ENCODE measurements around the gene CEP170.
"Not testable (repeated sequence)": the region's sequence is repeated elsewhere in the genome, so short reads cannot be mapped to it uniquely, and the experiment has no call there.

- TF ChIP-seq, protein P1, sequence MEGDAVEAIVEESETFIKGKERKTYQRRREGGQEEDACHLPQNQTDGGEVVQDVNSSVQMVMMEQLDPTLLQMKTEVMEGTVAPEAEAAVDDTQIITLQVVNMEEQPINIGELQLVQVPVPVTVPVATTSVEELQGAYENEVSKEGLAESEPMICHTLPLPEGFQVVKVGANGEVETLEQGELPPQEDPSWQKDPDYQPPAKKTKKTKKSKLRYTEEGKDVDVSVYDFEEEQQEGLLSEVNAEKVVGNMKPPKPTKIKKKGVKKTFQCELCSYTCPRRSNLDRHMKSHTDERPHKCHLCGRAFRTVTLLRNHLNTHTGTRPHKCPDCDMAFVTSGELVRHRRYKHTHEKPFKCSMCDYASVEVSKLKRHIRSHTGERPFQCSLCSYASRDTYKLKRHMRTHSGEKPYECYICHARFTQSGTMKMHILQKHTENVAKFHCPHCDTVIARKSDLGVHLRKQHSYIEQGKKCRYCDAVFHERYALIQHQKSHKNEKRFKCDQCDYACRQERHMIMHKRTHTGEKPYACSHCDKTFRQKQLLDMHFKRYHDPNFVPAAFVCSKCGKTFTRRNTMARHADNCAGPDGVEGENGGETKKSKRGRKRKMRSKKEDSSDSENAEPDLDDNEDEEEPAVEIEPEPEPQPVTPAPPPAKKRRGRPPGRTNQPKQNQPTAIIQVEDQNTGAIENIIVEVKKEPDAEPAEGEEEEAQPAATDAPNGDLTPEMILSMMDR (IDR thresholded peaks at IDR 0.05; ENCODE audit: low read depth, low read length): not testable (repeated sequence)
- TF ChIP-seq EZH2phosphoT487 (IDR thresholded peaks at IDR 0.05; ENCODE audit: low read depth): not testable (repeated sequence)
These were observed 81.2 kb downstream of the CEP170 start for GRCh38 chr1:243173758-243174369.
